HepG2 (cell line): ENCODE data around the gene ZBP1. TPM values are rescaled to one million over a fixed set of nuclear protein-coding genes. Genes with fewer than 3 reads are reported as not detected.
A peak's percentile ranks its signal among the peaks of the same experiment; 100 is the strongest.

Experiments
- ATRX ChIP-seq: sonication (generic); formaldehyde crosslinking; IDR thresholded peaks from 2 replicates; pipeline ENCODE4 v1.4.0; 2020; ENCODE audit warnings: missing genetic modification reagents, borderline replicate concordance
- HMGXB4 ChIP-seq, 2 experiments: sonication (generic) in 1 of 2; formaldehyde crosslinking in 1 of 2; IDR thresholded peaks; 2 replicates each; pipeline versions ENCODE4 v1.4.0 to v1.6.1; 2018 to 2020; ENCODE audit warnings: missing genetic modification reagents in 2 of 2, borderline replicate concordance in 1 of 2, low read depth in 1 of 2, mild to moderate bottlenecking in 1 of 2, missing biosample characterization in 1 of 2
- IRF2 ChIP-seq: IDR thresholded peaks from 2 replicates; pipeline ENCODE4 v1.6.1; 2018; ENCODE audit warnings: missing genetic modification reagents, missing compliant biosample characterization
- JUND ChIP-seq: sonication (generic); formaldehyde crosslinking; IDR thresholded peaks from 2 replicates; pipeline ENCODE4 v1.8.0; 2022; ENCODE audit warnings: mild to moderate bottlenecking, missing genetic modification reagents
- LRRFIP1 ChIP-seq: sonication (generic); formaldehyde crosslinking; conservative IDR thresholded peaks from 2 replicates; pipeline ENCODE4 v1.4.0; 2020; ENCODE audit warnings: missing genetic modification reagents
- MAFG ChIP-seq: sonication (generic); formaldehyde crosslinking; IDR thresholded peaks from 2 replicates; pipeline ENCODE4 v1.5.1; 2020; ENCODE audit warnings: mild to moderate bottlenecking, missing genetic modification reagents
- RARG ChIP-seq: sonication (generic); formaldehyde crosslinking; IDR thresholded peaks from 2 replicates; pipeline ENCODE4 v1.4.0; 2020; ENCODE audit warnings: low read depth, mild to moderate bottlenecking, missing genetic modification reagents
- RBM22 ChIP-seq: fragments of 200-400 bp; formaldehyde crosslinking; optimal IDR thresholded peaks from 2 replicates; pipeline ENCODE3; 2017; ENCODE audit warnings: mild to moderate bottlenecking, low read length, moderate library complexity
- RCOR2 ChIP-seq: IDR thresholded peaks from 2 replicates; pipeline ENCODE4 v1.6.1; 2016; ENCODE audit warnings: missing biosample characterization, missing genetic modification reagents
- SP2 ChIP-seq: sonication (generic); formaldehyde crosslinking; IDR thresholded peaks from 2 replicates; pipeline ENCODE4 v1.5.1; 2020; ENCODE audit warnings: mild to moderate bottlenecking, missing genetic modification reagents
- ZFP37 ChIP-seq: sonication (generic); formaldehyde crosslinking; IDR thresholded peaks from 2 replicates; pipeline ENCODE4 v1.4.0; 2020; ENCODE audit warnings: missing genetic modification reagents, borderline replicate concordance
- ZHX2 ChIP-seq, 2 experiments: sonication (generic) in 1 of 2; formaldehyde crosslinking in 1 of 2; IDR thresholded peaks; 2 replicates each; pipeline versions ENCODE4 v1.6.1 to v1.9.0; 2014 to 2022; ENCODE audit warnings: antibody characterized with exemption in 1 of 2, borderline replicate concordance in 1 of 2, inconsistent platforms in 1 of 2, low read depth in 1 of 2, missing genetic modification reagents in 1 of 2
- ZNF292 ChIP-seq: sonication (generic); formaldehyde crosslinking; IDR thresholded peaks from 2 replicates; pipeline ENCODE4 v1.8.1; 2022; ENCODE audit warnings: mild to moderate bottlenecking, low read depth, missing genetic modification reagents, borderline replicate concordance
- ZNF552 ChIP-seq: sonication (generic); formaldehyde crosslinking; IDR thresholded peaks from 2 replicates; pipeline ENCODE4 v1.9.0; 2022; ENCODE audit warnings: missing genetic modification reagents, mild to moderate bottlenecking, borderline replicate concordance
- ZNF563 ChIP-seq: sonication (generic); formaldehyde crosslinking; IDR thresholded peaks from 2 replicates; pipeline ENCODE4 v1.8.0; 2022; ENCODE audit warnings: mild to moderate bottlenecking, moderate library complexity, missing genetic modification reagents
- polyA plus RNA-seq, 8 experiments: library from polyadenylated mRNA; depleted of rRNA in 3 of 8; stranded (reverse) in 7 of 8; unstranded in 1 of 8; fragments of >200 nt; fragmentation: Illumina TruSeq in 4 of 8; extraction: Trizol in 4 of 8; gene quantifications; 2 replicates each; pipeline versions ENCODE4 v1.2.1 to v1.2.3, GENCODE V29; 2011 to 2016; ENCODE audit warnings: low read depth in 4 of 8, missing spikeins in 1 of 8, mixed read lengths in 1 of 8; ENCODE audit not compliant: insufficient read depth in 1 of 8
- total RNA-seq, 5 experiments: library from RNA; depleted of rRNA; stranded (reverse); fragments of >200 nt; fragmentation: Illumina TruSeq; extraction: Trizol; gene quantifications; 2 replicates each; pipeline ENCODE4 v1.2.3, GENCODE V29; 2016; ENCODE audit warnings: low read depth in 1 of 5
- TF ChIP-seq, protein P1 (sequence below): sonication (generic); formaldehyde crosslinking; IDR thresholded peaks from 2 replicates; pipeline ENCODE4 v1.5.0; 2020; ENCODE audit warnings: missing genetic modification reagents, mild to moderate bottlenecking, borderline replicate concordance
- TF ChIP-seq, protein P2 (sequence below): sonication (generic); formaldehyde crosslinking; IDR thresholded peaks from 2 replicates; pipeline ENCODE4 v1.8.0; 2022; ENCODE audit warnings: mild to moderate bottlenecking, missing genetic modification reagents

The ZBP1 gene
- total and polyA plus RNA-seq, 2 of the 13 experiments (the other 11 are each of a cell fraction or from before 2014, with no cell fraction given), result not detected

GRCh38 chr20:57586370-57586793 is 33.8 kb downstream of the ZBP1 start (continued):
- TF ChIP-seq, protein P1, sequence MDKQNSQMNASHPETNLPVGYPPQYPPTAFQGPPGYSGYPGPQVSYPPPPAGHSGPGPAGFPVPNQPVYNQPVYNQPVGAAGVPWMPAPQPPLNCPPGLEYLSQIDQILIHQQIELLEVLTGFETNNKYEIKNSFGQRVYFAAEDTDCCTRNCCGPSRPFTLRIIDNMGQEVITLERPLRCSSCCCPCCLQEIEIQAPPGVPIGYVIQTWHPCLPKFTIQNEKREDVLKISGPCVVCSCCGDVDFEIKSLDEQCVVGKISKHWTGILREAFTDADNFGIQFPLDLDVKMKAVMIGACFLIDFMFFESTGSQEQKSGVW (CRISPR knock-in tag), result no peak
- no peak for TF ChIP-seq RARG
- TF ChIP-seq ZNF552 (CRISPR knock-in tag), result no peak
- TF ChIP-seq ZNF292, result peak; percentile 89
- TF ChIP-seq JUND (CRISPR knock-in tag), result no peak
- TF ChIP-seq LRRFIP1 (CRISPR knock-in tag), result no peak
- TF ChIP-seq ATRX (CRISPR knock-in tag), result no peak
- TF ChIP-seq MAFG (CRISPR knock-in tag), result no peak; the same call in 1 of the 2 replicates
- no peak for TF ChIP-seq ZHX2 (IDR thresholded peaks at IDR 0.05; ENCODE audit: low read depth)
- peak; percentile 38; the same call in 1 of the 2 replicates for TF ChIP-seq ZHX2 (CRISPR knock-in tag; IDR thresholded peaks at IDR 0.05; ENCODE audit: borderline replicate concordance)
- TF ChIP-seq, protein P2, sequence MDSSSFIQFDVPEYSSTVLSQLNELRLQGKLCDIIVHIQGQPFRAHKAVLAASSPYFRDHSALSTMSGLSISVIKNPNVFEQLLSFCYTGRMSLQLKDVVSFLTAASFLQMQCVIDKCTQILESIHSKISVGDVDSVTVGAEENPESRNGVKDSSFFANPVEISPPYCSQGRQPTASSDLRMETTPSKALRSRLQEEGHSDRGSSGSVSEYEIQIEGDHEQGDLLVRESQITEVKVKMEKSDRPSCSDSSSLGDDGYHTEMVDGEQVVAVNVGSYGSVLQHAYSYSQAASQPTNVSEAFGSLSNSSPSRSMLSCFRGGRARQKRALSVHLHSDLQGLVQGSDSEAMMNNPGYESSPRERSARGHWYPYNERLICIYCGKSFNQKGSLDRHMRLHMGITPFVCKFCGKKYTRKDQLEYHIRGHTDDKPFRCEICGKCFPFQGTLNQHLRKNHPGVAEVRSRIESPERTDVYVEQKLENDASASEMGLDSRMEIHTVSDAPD, result no peak
- TF ChIP-seq RCOR2 (CRISPR knock-in tag), result no peak
- no peak for TF ChIP-seq HMGXB4 (CRISPR knock-in tag; IDR thresholded peaks at IDR 0.05; ENCODE audit: borderline replicate concordance in 1 of 2, low read depth in 1 of 2)
- peak; percentile 71 for TF ChIP-seq IRF2 (CRISPR knock-in tag)
- TF ChIP-seq ZFP37 (CRISPR knock-in tag), result peak; percentile 58; the same call in 1 of the 2 replicates
- no peak for TF ChIP-seq ZNF563 (CRISPR knock-in tag)
- no peak for TF ChIP-seq RBM22
- TF ChIP-seq SP2, result no peak
